ENCODE results near the gene DCAF8L2. TPM values are rescaled to one million over a fixed set of nuclear protein-coding genes. Genes with fewer than 3 reads are reported as not detected.

The DCAF8L2 gene
- total RNA-seq, 1 donor from 2014 or later: not detected

DNA sequence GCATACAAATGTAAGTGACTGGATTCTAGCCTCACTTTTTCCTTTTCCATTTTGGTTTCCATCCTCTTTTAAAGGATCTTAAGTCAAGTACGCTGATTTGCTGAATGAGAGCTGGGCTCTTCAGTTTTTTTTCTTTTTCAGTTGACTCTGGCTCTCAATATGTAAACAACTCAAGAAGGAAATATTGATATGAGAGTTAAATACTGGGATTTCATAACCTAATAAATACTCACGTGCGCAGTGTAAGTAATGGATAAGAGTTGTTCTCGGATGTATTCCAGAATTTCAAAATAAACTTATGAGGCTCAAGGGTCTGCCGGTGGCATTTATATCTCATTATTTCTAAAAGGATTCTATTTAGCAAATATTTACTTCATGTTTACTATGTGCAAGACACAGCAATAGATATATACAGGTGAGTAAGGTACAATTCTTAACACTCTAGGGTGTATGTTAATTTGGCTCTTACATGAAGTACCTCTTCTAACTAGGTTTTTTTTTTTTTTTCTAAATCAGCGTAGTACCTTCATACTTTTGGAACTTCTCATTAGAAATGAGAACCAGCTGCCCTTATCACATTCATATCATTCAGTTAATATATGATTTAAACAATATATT, 206.6 kb downstream of the DCAF8L2 start:
- ATAC-seq (no peak), DNase-seq (ENCODE audit: missing footprints) (no peak)
- intact Hi-C loops (cut with DNase I): no loop called here

DNA sequence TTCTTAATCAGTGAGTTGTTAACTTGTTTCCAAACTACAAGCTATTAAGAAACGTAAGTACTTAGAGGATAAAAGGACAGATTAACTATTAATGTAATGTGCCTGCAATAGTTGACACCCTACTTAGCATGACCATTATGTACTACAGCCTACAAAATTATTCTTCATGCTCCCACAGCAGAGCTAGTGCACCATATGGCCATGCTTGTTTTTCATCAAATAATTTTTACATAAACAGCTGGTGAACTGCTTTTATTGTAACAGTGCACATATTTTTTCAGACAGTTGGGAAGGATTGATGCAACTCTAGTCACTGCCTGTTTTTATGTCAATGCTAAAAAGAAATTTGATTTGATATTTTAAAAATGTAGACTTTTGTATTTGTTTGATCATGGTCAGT, 207.4 kb downstream of the DCAF8L2 start:
- ATAC-seq (no peak), DNase-seq (ENCODE audit: missing footprints) (no peak)
- intact Hi-C loops (cut with DNase I): no loop called here

Other genes starting within 250 kb of the DCAF8L2 start
- gene PPP4R3C, start 127.0 kb upstream of the DCAF8L2 start, total RNA-seq: not detected
- gene MAGEB10, start 217.6 kb downstream of the DCAF8L2 start, total RNA-seq: not detected